ENCODE results near the gene SNRNP70.

Gene SNRNP70

DNA sequence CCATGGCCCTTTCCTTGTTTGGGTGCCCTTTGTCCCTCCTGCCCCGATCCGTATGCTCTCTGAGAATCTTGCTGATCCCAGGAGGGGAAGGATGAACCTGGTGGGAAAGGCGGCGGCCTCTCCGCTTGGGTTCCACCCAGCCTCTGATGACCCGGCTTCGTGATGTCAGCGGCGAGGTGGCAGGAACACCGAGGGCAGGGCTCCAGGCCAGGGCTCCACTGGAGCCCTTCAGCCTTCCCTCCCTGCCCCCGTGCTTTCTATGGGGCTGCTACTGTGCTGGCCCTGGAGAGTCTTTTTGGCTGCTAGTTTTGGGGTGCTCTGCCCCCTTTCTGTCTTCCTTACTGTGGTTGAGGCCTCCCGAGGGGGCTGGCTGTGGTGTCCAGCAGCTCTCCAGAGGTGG, 17.1 kb downstream of the SNRNP70 start:
- DNase-seq (ENCODE audit: low spot score): no peak

DNA sequence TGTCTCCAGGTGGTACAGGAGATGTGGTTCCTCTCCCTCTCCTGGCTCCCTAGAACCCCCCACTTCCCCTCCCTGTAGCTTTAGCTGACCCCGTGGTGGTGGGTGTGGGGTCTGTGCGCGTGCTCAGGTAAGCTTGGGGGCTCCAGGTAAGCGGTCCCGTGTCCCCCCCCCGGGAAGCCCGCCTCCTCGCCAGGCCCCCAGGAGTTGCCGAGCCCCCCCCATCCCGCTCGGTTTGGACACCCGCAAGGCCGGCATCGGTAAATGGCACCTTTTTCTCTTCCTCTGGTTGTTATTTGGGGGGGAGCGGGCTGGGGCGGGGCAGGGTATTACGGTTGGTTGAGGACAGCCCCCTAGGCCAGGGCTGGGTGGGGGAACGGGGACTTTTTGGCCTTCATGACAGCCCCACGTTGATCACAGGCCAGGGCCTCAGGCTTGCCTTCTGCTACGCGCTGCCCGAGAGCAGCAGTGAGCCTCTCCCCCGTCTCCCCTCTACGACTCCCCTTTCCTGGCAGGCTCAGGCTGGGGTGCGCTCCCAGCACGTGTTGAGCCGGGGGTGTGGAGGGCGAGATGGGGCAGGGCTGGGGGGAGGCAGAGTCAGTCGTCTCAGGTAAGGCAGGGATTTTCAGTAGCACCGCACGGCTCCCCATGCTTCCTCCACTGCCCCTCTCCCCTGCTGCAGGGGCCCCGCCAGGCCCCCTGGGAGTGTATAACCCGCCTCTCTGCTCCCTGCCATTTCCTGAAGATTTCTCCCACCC, 18.3 kb downstream of the SNRNP70 start:
- no peak for DNase-seq (ENCODE audit: low spot score)

DNA sequence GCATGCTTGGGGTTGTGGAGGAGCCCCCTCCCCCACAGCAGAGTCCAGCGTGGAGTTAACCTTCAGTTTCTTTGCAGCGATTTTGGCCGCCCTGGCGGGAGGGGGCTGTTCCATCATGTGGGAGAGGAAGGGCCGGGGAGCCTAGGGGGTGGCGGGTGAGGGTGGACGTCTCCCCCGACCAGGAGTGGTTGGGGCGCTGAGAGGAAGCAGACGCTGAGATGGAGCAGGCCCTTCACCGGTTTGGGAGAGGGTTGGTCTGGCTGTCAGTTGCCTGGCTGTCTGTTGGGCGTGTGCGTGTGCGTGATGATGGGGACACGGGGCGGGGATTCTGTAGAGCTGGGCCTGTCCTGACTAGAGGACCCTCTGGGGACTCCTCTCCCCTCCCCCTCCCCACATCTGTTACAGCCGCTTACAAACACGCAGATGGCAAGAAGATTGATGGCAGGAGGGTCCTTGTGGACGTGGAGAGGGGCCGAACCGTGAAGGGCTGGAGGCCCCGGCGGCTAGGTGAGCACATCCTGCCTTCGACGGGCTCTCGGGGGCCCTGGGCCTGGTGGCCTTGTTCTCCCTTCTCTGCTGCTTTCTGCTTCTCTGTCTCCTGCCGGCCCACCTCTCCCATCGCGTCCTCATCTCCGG, 19.1 kb downstream of the SNRNP70 start:
- no peak for DNase-seq (ENCODE audit: low spot score)

DNA sequence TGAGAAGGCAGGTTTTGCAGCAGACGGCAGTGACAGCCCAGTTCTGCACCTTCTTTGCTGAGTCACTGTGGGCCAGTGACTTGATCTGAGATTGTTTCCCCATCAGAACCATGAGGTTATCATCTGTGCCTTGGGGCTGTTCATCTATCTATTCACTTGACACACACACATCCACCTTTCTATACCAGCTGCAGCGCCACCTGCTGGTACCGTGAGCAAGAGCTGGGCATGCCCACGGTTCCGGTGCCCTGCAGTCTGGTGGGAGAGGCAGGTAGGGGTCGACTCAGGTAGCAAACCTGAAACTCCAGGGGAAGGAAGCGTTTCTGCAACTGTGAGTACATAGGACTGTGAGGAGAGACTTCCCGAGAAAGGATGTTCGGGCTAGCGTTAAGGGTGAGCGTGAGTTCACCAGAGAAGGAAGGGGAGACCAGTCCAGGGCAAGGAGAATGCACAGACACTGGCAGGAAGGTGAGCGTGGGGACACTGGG, 21.4 kb downstream of the SNRNP70 start:
- DNase-seq (ENCODE audit: low spot score): peak; percentile 63

DNA sequence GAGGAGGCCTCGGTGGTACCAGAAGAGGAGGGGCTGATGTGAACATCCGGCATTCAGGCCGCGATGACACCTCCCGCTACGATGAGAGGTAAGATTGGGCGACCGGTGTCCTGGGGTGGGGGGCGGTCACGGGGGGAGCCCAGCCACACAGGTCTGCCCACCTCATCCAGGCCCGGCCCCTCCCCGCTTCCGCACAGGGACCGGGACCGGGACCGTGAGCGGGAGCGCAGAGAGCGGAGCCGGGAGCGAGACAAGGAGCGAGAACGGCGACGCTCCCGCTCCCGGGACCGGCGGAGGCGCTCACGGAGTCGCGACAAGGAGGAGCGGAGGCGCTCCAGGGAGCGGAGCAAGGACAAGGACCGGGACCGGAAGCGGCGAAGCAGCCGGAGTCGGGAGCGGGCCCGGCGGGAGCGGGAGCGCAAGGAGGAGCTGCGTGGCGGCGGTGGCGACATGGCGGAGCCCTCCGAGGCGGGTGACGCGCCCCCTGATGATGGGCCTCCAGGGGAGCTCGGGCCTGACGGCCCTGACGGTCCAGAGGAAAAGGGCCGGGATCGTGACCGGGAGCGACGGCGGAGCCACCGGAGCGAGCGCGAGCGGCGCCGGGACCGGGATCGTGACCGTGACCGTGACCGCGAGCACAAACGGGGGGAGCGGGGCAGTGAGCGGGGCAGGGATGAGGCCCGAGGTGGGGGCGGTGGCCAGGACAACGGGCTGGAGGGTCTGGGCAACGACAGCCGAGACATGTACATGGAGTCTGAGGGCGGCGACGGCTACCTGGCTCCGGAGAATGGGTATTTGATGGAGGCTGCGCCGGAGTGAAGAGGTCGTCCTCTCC, 22.6 kb downstream of the SNRNP70 start:
- DNase-seq (ENCODE audit: low spot score): no peak

DNA sequence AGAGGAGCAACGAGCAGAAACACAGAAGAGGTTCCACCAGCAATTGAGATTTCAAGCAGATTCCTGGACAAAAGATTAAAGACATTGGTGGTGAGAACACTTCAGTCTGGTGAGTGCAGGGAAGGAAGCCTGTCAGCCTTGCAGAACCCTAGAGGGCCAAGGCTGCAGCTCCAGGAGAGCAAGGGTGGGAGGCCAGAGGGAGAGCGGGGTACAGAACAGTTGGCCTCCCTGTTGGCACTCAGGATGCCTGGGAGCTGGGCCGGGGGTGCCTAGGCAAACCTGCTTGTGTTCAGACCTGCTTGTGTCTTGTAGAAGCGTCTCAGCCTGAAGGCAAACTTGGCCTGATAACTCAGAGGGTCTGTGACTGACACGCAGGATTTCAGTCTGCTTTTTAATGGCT, 23.8 kb downstream of the SNRNP70 start:
- no peak for DNase-seq (ENCODE audit: low spot score)

DNA sequence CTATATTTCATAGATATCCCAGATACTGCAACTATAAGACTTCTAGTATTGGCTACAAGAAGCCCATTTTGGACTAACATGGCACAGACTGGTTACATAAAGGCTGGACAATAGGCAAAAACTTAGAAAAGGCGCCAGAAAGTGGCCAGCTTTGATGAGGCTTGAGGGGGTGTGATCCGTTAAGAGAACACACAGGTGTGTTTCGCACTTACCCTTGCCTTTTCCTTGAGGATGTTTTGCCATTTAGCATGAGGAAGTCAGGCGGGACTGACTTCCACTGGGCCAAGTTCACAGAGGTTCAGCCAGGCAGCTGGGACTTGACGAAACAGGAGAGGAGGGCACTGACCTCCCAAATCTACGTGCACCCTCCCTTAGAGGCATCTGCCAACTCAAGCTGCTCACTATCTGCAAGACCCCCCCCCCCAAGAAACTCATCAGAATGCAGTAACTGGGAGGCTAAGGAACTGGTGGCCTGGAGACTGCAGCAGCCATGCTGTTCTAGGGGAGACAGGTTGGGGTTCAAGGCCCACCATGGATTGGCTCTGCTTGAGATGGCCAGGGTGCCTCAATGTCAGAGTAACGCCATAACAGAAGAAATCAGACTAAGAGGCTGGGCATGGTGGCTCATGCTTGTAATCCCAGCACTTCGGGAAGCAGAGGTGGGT, 24.4 kb downstream of the SNRNP70 start:
- DNase-seq (ENCODE audit: low spot score): no peak

DNA sequence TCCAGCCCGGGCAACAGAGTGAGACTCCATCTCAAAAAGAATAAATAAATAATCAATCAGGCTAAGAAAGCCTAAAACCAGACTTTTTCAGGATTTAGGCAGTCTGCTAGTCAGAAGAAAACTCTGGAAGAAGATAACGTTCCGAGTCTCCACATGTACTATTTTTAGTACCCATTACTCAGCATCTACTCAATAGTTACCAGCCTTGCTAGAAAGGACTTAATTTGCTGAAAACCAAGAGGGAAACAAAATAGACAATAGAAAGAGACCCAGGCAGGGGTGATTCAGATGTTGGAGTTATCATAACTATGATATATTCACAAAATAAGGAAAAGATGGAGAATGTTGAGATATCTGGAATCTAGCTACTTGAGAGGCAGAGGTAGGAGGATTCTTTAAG, 25.3 kb downstream of the SNRNP70 start:
- DNase-seq (ENCODE audit: low spot score): no peak

DNA sequence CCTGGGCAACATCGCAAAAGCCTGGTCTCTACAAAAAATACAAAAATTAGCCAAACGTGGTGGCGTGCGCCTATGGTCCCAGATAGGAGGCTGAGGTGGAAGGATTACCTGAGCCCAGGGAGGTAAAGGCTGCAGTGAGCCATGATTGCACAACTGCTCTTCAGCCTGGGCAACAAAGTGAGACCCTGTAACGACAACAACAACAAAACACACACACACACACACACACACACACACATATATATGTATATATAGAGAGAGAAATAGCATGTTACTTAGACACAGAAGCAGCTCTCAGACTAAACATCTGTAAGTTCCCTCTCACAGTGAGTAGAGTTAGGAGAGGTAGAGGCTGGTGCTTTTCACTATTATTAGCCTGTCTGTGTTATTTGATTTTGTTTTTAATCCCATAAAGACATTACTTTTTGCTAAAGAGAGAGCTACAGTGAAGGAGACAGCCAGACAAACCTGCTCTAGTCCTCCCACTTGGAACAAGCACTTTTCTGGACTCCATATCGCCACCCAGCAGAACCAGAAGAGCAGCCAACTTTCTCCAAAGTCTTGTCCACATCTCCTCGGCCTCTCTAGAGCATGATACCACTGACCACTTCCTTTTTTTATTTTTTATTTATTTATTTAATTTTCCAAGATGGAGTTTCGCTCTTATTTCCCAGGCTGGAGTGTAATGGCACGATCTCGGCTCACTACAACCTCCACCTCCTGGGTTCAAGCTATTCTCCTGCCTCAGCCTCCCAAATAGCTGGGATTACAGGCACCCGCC, 26.2 kb downstream of the SNRNP70 start:
- DNase-seq (ENCODE audit: low spot score): no peak

DNA sequence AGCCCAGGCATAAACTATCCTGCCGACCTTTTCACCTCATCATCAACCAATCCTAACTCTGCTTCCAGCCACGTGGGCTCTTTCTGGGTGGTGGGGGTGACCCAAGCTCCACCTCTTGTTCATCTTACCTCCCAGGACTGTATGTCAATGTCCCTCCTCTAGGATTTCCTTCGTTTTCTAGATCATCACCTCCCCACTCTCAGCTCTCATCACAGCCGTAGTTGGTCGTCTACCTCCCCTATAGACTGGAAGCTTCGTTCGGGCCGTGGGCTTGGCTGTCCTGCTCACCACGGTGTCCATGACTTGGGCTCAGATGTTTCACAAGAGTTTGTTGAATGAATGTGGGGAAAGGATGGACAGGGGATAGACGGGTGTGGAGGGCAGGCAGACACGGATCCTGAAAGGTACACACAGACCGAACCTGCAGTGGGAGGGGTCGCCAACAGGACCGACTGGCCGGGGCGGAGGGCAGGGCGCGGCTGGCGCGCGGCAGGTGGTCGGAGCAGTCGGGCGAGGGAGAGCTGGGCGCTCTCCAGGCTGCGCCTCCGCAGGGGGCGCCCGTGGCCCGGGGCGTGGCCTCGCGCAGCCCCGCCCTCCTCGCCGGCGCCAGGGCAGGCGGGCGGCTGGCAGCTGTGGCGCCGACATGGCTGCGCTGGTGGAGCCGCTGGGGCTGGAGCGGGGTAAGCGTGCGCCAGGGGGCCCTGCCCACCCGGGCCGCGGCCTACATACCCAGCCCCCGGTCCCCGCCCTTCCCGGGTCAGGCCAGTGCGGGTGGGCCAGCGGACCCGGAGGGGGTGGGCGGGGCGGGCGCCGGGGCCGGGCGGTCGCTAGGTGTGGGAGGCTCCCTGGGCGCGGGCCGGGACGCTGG, 28.7 kb downstream of the SNRNP70 start, which contains the start of gene LIN7B:
TSS of gene LIN7B (plus strand) at position 609 of the 868 bp plus-strand sequence. CDS start at position 644, 35 bp downstream.
- DNase-seq (ENCODE audit: low spot score): peak; percentile 71

DNA sequence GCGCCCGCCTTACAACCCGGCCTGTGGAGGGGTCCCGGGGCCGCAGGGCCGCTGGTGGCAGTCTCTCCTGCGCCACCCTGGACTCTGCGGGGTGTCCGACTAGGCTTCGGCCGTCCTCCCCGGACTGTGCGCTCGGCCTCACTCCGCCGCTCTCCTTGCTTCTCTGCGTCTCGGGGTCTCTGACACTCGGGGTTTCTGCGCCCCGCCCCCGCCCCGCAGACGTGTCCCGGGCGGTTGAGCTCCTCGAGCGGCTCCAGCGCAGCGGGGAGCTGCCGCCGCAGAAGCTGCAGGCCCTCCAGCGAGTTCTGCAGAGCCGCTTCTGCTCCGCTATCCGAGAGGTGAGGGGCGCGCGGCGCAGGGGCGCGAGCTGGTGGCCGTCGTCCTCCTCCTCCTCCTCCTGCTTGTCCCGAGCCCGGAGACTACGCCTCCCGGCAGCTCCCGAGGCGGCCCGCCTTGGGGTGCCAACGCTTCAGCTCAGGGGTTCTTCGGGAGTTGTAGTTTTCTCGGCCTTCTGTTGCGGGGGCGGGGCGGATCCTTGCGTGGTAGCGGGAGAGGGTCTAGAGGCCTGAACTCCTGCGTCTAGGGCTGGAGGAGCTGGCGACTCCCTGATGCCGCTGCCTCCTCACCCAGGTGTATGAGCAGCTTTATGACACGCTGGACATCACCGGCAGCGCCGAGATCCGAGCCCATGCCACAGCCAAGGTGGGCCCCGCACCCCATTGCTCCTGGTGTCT, 29.5 kb downstream of the SNRNP70 start:
- peak; percentile 46 for DNase-seq (ENCODE audit: low spot score)

DNA sequence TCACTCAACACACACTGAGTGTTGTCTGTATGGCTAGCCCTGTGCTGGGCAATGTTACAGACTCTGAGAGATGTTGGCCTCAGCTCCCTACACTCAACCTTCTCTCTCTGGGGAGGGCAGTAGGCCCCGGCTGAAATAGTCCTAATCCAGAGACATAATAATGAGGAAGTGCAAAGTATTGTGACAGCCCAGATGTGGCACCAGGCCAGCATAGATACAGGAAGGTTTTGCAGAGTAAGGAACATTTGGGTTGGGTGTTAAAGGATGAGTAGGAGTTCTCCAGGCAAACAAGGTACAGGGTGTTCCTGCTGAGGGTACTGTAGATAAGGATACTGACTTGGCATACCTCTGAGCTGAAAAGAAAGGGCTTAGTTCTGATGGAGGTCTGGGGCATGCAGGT, 31.3 kb downstream of the SNRNP70 start:
- no peak for DNase-seq (ENCODE audit: low spot score)

DNA sequence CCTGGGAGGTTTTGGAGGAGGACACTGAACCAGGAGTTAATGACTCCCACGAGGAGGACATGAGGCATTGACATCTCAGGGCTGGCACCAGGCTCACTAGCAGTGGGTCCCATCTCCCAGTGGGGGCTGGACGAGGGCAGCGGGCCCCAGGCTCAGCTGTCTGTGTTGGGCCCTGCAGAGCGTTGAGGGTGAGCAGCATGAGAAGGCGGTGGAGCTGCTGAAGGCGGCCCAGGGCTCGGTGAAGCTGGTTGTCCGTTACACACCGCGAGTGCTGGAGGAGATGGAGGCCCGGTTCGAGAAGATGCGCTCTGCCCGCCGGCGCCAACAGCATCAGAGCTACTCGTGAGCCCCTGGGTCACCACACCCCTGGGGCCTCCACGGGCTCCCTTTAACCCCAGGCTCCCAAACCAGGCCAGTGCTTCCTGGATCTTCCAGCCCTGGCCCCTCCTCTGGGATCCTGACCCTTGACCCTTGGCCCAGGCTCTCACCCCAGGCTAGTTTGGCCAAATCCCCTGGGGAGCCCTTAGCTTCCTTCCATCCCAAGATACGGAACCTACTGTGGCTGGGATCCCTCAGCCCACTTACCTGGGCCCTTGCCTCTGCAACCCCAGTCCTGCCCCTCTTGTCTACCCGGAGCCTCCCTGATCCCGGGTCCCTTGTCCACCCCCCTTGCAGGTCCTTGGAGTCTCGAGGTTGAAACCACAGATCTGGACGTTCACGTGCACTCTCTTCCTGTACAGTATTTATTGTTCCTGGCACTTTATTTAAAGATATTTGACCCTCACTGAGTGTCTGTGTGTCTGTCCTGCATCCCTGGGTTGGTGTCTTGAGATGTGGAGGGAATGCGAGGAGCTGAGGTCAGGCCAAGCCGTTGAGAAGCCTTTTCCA, 32.7 kb downstream of the SNRNP70 start:
- DNase-seq (ENCODE audit: low spot score): no peak

DNA sequence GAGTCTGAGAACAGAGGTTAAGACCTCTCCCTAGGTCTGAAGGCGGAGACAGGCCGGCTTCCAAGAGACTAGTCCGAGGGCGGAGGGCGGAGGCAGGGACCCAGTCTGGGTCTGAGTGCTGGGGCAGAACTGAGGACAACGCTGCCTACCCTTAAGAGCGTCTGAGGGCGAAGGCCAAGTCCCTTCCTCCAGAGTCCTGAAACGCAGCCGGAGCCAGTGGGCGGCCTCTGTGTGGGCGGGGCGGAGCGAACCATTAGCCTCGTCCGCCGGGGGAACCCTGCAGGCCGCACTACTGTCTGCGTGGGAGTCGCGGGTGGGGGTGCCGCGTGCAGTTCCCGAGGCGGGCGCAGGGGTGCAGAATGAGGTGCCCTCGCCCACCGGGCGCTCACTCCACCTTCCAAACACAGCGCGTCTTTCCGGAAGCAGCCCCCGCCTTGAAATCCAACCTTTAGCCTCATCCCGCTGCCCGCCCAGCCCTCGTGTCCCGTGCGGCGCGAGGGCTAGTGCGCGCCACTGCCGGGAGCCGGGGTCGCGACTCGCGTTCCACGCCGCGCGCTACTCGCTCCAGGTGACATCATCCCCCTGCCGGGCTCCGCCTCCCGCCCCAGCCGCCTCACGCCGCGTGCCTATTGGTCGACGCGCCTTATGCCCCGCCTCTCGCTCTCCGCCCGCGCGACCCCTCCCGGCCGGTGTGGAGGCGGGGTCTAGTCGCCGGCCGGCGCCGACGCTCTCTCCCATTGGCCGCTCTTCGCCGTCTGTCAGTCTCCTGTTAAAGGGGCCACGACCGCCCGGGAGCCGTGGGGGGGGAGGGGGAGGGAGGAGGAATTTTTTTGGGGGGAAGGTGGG, 33.5 kb downstream of the SNRNP70 start, which contains the start of gene C19orf73:
TSS of gene C19orf73 (minus strand) at position 579 of the 846 bp plus-strand sequence. CDS start at position 458, 121 bp downstream.
- peak; percentile 96 for DNase-seq (ENCODE audit: low spot score)

DNA sequence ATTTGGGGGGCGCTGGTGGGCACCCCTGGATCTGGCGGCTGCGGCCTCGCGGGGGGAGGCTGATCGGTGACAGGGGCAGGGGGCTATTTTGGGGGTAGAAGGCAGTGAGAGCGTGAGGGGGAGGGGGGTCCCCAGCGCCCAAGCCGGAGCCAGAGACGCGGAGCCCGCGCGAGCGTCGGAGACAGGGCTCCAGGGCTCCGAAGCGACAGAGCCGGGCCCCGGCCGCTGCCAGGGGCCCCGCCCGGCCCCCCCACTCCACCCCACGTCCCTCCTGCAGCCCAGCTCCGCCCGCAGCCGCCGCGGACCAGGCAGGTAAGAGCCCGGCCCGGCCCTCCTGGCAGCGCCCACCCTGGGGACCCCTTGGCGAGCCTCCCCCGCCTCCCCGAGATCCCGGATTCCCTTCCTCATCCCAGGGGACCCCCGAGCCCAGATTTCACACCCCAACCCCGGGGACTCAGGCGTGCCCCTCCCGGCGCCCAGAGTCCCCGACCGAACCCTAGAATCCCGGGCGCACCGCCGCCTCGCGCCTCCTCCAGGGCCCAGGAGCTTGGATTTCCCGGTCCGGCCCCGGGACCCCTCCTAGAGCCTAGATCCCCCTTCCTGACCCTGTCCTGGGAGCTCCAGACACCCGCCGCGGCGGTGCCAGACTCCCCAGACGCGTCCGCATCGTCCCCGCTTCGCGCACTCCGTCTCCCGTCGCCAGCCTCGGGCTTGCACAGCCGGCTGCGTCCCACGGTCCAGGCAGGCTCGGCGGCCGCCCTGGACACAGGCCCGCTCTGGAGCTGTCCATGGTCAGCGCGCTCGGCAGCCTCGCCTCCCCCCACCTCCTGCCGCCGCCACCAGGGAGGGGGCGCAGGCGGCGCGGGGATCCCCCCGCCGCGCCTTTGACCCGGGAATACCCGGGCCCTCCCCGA, 34.4 kb downstream of the SNRNP70 start, which contains the start of gene PPFIA3:
TSS of gene PPFIA3 (plus strand) at position 134 of the 914 bp plus-strand sequence. CDS start 8,330 bp downstream, outside the sequence.
- DNase-seq (ENCODE audit: low spot score): no peak

DNA sequence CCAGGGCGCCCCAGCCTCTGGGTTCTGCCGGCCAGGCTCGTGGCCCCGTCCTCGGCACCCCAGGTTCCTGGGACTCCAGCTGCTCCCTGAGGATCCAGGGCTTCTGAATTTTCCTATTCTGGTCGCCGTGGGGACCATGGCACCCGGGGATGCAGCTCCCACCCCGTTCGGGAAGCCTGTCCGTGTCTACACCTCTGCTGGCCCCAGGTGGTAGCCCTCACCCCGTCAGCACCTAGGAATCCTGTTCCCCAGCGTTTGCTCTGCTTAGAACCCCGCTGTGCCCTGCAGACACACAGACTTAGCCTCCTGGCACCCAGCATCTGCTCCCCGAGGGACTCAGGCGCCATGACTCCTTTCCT, 35.1 kb downstream of the SNRNP70 start:
- DNase-seq (ENCODE audit: low spot score): no peak

Data from CD4-positive, alpha-beta T cell treated with Interleukin-2 at 100 ng/mL for 4 hours (primary cell).